GM18909 (cell line): ENCODE data around the gene CNTRL.
"Not testable (repeated sequence)": the region's sequence is repeated elsewhere in the genome, so short reads cannot be mapped to it uniquely, and the experiment has no call there.

Experiments
- ATAC-seq: cut with Tn5 transposase; IDR thresholded peaks from one replicate; pipeline ENCODE4 v1.9.1; 2021; ENCODE audit warnings: mild to moderate bottlenecking; ENCODE audit not compliant: unreplicated experiment, poor library complexity

CNTRL gene

GRCh38 chr9:121171236-121171635 is 96.5 kb downstream of the CNTRL start:
- ATAC-seq, result no peak

- no peak for ATAC-seq
These were observed 98.2 kb downstream of the CNTRL start for GRCh38 chr9:121172726-121173487.

- no peak for ATAC-seq
These were observed 98.7 kb downstream of the CNTRL start for GRCh38 chr9:121173501-121173900.

GRCh38 chr9:121178676-121179372 is 104.1 kb downstream of the CNTRL start:
- ATAC-seq, result no peak

GRCh38 chr9:121179373-121179721 is 104.6 kb downstream of the CNTRL start:
- not testable (repeated sequence) for ATAC-seq

GRCh38 chr9:121179930-121180681 is 105.4 kb downstream of the CNTRL start:
- no peak for ATAC-seq

GRCh38 chr9:121182101-121182836 is 107.5 kb downstream of the CNTRL start:
- no peak for ATAC-seq

GRCh38 chr9:121182989-121183388 is 108.2 kb downstream of the CNTRL start:
- no peak for ATAC-seq

- no peak for ATAC-seq
These were observed 109.1 kb downstream of the CNTRL start for GRCh38 chr9:121183666-121184423.

- no peak for ATAC-seq
These were observed 109.7 kb downstream of the CNTRL start for GRCh38 chr9:121184463-121184862.

- ATAC-seq, result no peak
These were observed 110.5 kb downstream of the CNTRL start for GRCh38 chr9:121185178-121185745.

- no peak for ATAC-seq
These were observed 111.1 kb downstream of the CNTRL start for GRCh38 chr9:121185774-121186403.

- ATAC-seq, result no peak
These were observed 113.0 kb downstream of the CNTRL start for GRCh38 chr9:121187636-121188305.

GRCh38 chr9:121189006-121189405 is 114.3 kb downstream of the CNTRL start:
- no peak for ATAC-seq

GRCh38 chr9:121189660-121190059 is 114.9 kb downstream of the CNTRL start:
- ATAC-seq, result no peak

GRCh38 chr9:121191235-121191634 is 116.5 kb downstream of the CNTRL start:
- ATAC-seq, result no peak

- no peak for ATAC-seq
These were observed 117.8 kb downstream of the CNTRL start for GRCh38 chr9:121192518-121192917.

GRCh38 chr9:121192959-121193640 is 118.3 kb downstream of the CNTRL start:
- ATAC-seq, result no peak
